Pancreas (tissue), 10 donors: Measurements from ENCODE around the gene PDCD1. TPM values are rescaled to one million over a fixed set of nuclear protein-coding genes. Genes with fewer than 3 reads are reported as not detected.
A peak's percentile ranks its signal among the peaks of the same experiment; 100 is the strongest.

Experiments used
- ATAC-seq, 4 donors: fragments of 200-7000 bp; cut with Tn5 transposase; one replicate each; pipeline versions ENCODE4 v1.8.0 to v1.9.1; 2020; ENCODE audit warnings: mild to moderate bottlenecking in 4 of 4, moderate library complexity in 4 of 4
- DNase-seq, 6 donors: peaks; one replicate each; pipeline ENCODE4 v3.0.0-alpha.2; 2020
- FAIRE-seq: peaks from 2 replicates; lab custom pipeline; 2012; peaks lifted over from hg19 to GRCh38; lab: Jason Lieb, UNC
- H3K27ac ChIP-seq, 4 donors: fragments of 200-600 bp; sonication (generic); 1 replicate in 3 of 4; 2 replicates in 1 of 4; pipeline versions ENCODE4 v1.5.0 to v1.8.0; 2020
- H3K27me3 ChIP-seq, 4 donors: fragments of 200-600 bp; one replicate each; pipeline ENCODE4 v1.8.0; 2021
- H3K36me3 ChIP-seq, 3 donors: fragments of 200-600 bp; sonication (generic) in 1 of 3; one replicate each; pipeline versions ENCODE4 v1.5.0 to v1.8.0; 2020 to 2021
- H3K4me1 ChIP-seq, 3 donors: fragments of 200-600 bp; one replicate each; pipeline ENCODE4 v1.8.0; 2021
- H3K4me3 ChIP-seq, 4 donors: fragments of 200-600 bp; sonication (generic) in 2 of 4; one replicate each; pipeline versions ENCODE4 v1.5.0 to v1.8.0; 2020 to 2021
- H3K9me3 ChIP-seq, 4 donors: fragments of 200-600 bp; one replicate each; pipeline ENCODE4 v1.8.0; 2021
- WGBS, 2 donors: extraction: QIAGEN DNeasy Blood & Tissue Kit; methylation state at CpG; one replicate each; pipeline ENCODE4 v1.1.7; 2013; 5-methylcytosine and 5-hydroxymethylcytosine counted together
- intact Hi-C, 3 donors: fragments of 100-400 bp; cut with DNase I; formaldehyde crosslinking; loops; one replicate each; pipeline versions ENCODE4 v1.11.1 to v1.14.2; 2022
- polyA plus RNA-seq, 2 donors: library from polyadenylated mRNA; stranded (reverse); fragments of 200-250 nt; gene quantifications; one replicate each; pipeline ENCODE4 v1.2.3, GENCODE V29; 2013
- total RNA-seq, 6 donors: library from RNA; stranded (reverse); fragmentation: NEBNext Ultra II Directional in 4 of 6; extraction: Animal tissue kit (Norgen Biotek cat#: 25700) in 4 of 6; gene quantifications; one replicate each; pipeline versions ENCODE4 v1.2.1 to v1.2.4, GENCODE V29; 2021 to 2023
- TF ChIP-seq, protein P1 (sequence below), 4 donors: fragments of 200-600 bp; sonication (generic) in 3 of 4; IDR thresholded peaks; one replicate each; pipeline versions ENCODE4 v1.5.0 to v1.8.0; 2021; ENCODE audit warnings: antibody characterized with exemption in 4 of 4
- donor health status: healthy with polysubstance abuse.
- donor health status: DM: no; HTN: no; CAD: no; lungs with moderate emphysema.
- donor health status: DM: no; HTN: no; CAD: no.
- donor health status: control.
- donor health status: control.
- donor health status: Bipolar disorder and iron deficiency.
- donor health status: DM: yes; HTN: yes; CAD: no.
- donor health status: DM: no; HTN: no; CAD: no.
- donor health status: DM: no; HTN: no; CAD: no.
- donor health status: DM: yes; HTN: yes; CAD: no.

The PDCD1 gene
- total and polyA plus RNA-seq, 8 donors = 0.09 to 0.63 (median 0.23) TPM; not detected in 1

DNA sequence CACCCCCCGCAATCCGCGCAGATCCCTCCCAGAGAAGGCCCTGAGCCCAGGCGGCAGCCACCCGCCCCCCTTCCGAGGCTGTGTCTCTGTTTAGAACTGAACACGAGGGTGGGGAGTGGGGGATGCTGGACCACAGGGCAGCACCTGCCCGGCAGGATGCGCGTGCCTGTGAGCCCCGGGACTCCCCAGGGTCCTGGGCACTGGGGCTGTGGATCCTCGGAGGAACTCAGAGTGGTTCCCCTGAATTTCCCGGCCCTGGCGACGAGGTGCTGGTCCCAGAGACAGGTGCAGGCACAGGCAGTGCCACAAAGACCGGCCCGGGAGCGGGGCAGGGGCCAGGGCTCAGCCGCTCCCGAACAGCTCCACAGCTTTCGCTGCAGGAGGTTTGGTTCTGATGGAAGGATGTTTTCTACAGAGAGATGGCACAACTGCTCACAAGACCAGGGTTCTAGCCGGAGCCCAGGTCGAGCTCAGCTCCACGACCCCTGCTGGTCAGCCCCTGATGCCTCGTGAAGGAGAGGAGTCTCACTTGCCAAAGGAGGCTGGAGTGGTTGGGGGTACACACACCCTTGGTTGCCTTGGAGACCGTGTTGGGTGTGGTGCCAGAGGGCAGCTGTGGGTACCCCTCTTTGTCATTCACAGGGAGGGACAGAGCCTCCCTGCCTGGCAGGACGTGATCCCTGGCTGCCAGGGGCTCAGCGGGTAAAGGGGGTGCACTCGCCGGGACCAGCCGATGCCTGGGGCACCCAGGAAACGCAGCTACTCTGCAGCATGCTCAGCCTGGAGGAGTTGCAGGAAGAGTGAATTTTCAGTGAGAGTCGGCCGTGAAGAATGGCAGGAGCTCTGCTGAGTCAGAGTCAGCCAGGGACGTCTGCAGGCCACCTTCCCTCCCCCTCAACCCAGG is 54.1 kb downstream of the PDCD1 start:
- H3K9me3 ChIP-seq = no peaks in the 10 kb centered on the region
- H3K4me3 ChIP-seq = peak overlapping the region in 2 of 4 donors; percentile 29 to 51
- TF ChIP-seq, protein P1, sequence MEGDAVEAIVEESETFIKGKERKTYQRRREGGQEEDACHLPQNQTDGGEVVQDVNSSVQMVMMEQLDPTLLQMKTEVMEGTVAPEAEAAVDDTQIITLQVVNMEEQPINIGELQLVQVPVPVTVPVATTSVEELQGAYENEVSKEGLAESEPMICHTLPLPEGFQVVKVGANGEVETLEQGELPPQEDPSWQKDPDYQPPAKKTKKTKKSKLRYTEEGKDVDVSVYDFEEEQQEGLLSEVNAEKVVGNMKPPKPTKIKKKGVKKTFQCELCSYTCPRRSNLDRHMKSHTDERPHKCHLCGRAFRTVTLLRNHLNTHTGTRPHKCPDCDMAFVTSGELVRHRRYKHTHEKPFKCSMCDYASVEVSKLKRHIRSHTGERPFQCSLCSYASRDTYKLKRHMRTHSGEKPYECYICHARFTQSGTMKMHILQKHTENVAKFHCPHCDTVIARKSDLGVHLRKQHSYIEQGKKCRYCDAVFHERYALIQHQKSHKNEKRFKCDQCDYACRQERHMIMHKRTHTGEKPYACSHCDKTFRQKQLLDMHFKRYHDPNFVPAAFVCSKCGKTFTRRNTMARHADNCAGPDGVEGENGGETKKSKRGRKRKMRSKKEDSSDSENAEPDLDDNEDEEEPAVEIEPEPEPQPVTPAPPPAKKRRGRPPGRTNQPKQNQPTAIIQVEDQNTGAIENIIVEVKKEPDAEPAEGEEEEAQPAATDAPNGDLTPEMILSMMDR (IDR thresholded peaks at IDR 0.05) = no peak
- H3K27ac ChIP-seq = no peak overlapping the region
- 17 to 22% methylated on average over 34 to 35 of the region's 35 CpGs for WGBS, 2 donors
- peak in 4 of 6 donors; percentile 10 to 69 (median 41) for DNase-seq
- H3K36me3 ChIP-seq = no peaks in the 10 kb centered on the region
- intact Hi-C loops = no loop called here
- H3K4me1 ChIP-seq = peaks cover 0 to 7% (median 3%) of the 10 kb centered on the region in 3 donors
- no peak for FAIRE-seq
- peak in 3 of 4 donors; percentile 11 to 18 (median 15) for ATAC-seq
- H3K27me3 ChIP-seq = peaks cover 0 to 12% (median 5%) of the 10 kb centered on the region in 4 donors

DNA sequence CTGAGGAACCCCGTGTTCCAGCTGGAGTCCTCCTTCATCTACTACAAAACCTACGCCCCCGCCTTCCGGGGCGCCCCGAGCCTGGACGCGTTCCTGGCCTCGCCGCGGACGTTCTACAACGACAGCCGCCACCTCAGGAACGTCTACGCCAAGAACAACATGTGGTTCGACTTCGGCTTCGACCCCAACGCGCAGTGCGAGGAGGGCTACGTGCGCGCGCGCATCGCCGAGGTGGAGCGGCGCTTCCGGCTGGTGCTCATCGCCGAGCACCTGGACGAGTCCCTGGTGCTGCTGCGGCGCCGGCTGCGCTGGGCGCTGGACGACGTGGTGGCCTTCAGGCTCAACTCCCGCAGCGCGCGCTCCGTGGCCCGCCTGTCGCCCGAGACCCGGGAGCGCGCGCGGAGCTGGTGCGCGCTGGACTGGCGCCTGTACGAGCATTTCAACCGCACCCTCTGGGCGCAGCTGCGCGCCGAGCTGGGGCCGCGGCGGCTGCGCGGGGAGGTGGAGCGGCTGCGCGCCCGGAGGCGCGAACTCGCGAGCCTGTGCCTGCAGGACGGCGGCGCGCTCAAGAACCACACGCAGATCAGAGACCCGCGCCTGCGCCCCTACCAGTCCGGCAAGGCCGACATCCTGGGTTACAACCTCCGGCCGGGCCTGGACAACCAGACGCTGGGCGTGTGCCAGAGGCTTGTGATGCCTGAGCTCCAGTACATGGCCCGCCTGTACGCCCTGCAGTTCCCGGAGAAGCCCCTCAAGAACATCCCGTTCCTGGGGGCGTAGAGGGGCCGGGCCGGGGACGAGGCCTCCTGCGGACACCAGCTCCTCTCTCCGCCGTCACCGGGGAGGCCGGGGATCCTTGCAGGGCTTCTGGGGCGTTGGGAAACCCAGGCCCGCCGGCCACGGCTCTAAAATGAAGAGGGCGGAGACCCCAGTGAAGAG is 55.0 kb downstream of the PDCD1 start:
- intact Hi-C loops = no loop called here
- DNase-seq = peak in 5 of 6 donors; percentile 14 to 84 (median 58)
- ATAC-seq = peak; percentile 59 to 75 (median 68)
- H3K9me3 ChIP-seq = no peaks in the 10 kb centered on the region
- peak overlapping the region; percentile 1 to 51 (median 28) for H3K4me3 ChIP-seq
- peaks cover 0 to 7% (median 3%) of the 10 kb centered on the region in 3 donors for H3K4me1 ChIP-seq
- TF ChIP-seq, protein P1 (IDR thresholded peaks at IDR 0.05) = no peak
- H3K27me3 ChIP-seq = peaks cover 0 to 12% (median 5%) of the 10 kb centered on the region in 4 donors
- 3 to 4% methylated on average over 87 to 109 of the region's 109 CpGs for WGBS, 2 donors
- no peak for FAIRE-seq
- no peaks in the 10 kb centered on the region for H3K36me3 ChIP-seq
- no peak overlapping the region for H3K27ac ChIP-seq

DNA sequence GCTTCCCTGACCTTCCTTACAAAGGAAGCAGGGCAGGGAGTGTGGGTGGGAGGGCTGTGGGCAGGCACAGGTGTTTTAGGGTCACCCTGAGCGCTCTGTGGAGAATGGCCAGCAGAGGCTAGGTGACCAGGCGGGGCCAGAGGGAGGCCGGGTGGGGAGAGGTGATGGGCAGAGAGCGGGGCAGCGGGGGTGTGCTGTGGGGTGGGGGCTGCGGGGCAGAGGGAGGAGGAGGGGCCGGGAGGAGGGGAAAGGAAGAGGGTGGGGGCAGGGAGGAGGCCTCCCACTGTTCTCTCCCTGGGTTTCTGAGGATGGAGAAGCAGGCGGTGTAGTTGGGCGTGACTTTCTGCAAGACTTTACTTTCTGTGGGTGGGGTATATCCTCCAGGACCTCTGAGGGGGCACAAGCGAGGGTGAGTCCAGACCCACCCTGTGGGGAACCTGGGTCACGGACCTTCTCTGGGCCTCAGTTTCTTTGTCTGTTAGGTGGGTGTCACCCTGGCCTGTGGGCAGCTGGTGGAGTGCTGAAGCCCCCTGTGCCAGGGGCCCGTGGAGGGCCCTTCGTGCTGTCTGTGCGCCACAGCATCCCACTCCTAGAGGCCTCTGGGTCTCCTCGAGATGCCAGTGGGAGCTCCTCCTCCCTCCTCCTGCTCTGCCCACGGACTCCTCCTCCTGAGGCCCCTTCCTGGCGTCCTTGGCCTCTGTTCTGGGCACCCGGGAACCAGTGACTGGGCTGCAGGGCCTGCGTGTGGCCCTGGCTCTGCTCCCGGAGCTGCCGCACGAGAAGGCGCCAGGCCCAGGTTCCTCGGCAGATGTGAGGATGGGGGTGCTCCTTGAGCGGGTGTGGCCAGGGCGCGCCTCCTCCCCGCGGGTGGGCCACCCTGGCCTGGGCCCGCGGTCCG is 56.0 kb downstream of the PDCD1 start:
- TF ChIP-seq, protein P1 (IDR thresholded peaks at IDR 0.05) = no peak
- FAIRE-seq (no peak), DNase-seq (peak in 4 of 6 donors; percentile 9 to 57 (median 34)), ATAC-seq (peak in 1 of 4 donors; percentile 11)
- Histone ChIP-seq H3K27ac (no peak overlapping the region), H3K4me1 (peaks cover 0 to 7% (median 3%) of the 10 kb centered on the region in 3 donors), H3K9me3 (no peaks in the 10 kb centered on the region), H3K27me3 (peaks cover 0 to 12% (median 5%) of the 10 kb centered on the region in 4 donors), H3K4me3 (peak overlapping the region in 2 of 4 donors; percentile 29 to 51), H3K36me3 (no peaks in the 10 kb centered on the region)
- intact Hi-C loops = no loop called here
- WGBS, 2 donors = 42 to 52% methylated on average over 24 to 32 of the region's 32 CpGs
